Aorta (tissue), 5 donors: ENCODE results near the gene CSAG3. TPM values are rescaled to one million over a fixed set of nuclear protein-coding genes. Genes with fewer than 3 reads are reported as not detected.
"Not testable (repeated sequence)": the region's sequence is repeated elsewhere in the genome, so short reads cannot be mapped to it uniquely, and the experiment has no call there.

Source experiments
- ATAC-seq: fragments of 200-7000 bp; cut with Tn5 transposase; one replicate; pipeline ENCODE4 v1.9.1; 2022; ENCODE audit warnings: moderate library complexity; ENCODE audit not compliant: low FRiP score
- DNase-seq, 2 donors: peaks; one replicate each; pipeline ENCODE4 v3.0.0-alpha.2; 2020
- H3K27ac ChIP-seq, 2 donors: one replicate each; pipeline ENCODE4 v1.5.1; 2013; ENCODE audit warnings: low read length in 2 of 2, mild to moderate bottlenecking in 2 of 2, moderate library complexity in 2 of 2, control low read depth in 1 of 2, inconsistent platforms in 1 of 2, low read depth in 1 of 2
- H3K27me3 ChIP-seq, 2 donors: one replicate each; pipeline ENCODE4 v1.6.1; 2013; ENCODE audit warnings: control low read depth in 1 of 2, low read length in 1 of 2, mild to moderate bottlenecking in 1 of 2, moderate library complexity in 1 of 2; ENCODE audit not compliant: insufficient read depth in 2 of 2, control insufficient read depth in 1 of 2
- H3K36me3 ChIP-seq, 2 donors: one replicate each; pipeline ENCODE4 v1.6.1; 2013; ENCODE audit warnings: control low read depth in 1 of 2, low read length in 1 of 2, mild to moderate bottlenecking in 1 of 2; ENCODE audit not compliant: insufficient read depth in 2 of 2, control insufficient read depth in 1 of 2
- H3K4me1 ChIP-seq, 2 donors: one replicate each; pipeline ENCODE4 v1.6.1; 2013; ENCODE audit warnings: low read length in 2 of 2, control low read depth in 1 of 2, mild to moderate bottlenecking in 1 of 2, moderate library complexity in 1 of 2; ENCODE audit not compliant: insufficient read depth in 2 of 2, control insufficient read depth in 1 of 2
- H3K4me3 ChIP-seq, 2 donors: one replicate each; pipeline ENCODE4 v1.5.1; 2013; ENCODE audit warnings: low read length in 2 of 2, control low read depth in 1 of 2, mild to moderate bottlenecking in 1 of 2
- H3K9me3 ChIP-seq: one replicate; pipeline ENCODE4 v1.6.1; 2013; ENCODE audit warnings: mild to moderate bottlenecking, low read length; ENCODE audit not compliant: control insufficient read depth
- WGBS, 2 donors: extraction: QIAGEN DNeasy Blood & Tissue Kit; methylation state at CpG; one replicate each; pipeline ENCODE4 v1.1.7; 2013; 5-methylcytosine and 5-hydroxymethylcytosine counted together
- intact Hi-C, 2 donors: fragments of 100-400 bp; cut with DNase I; formaldehyde crosslinking; loops; one replicate each; pipeline versions ENCODE4 v1.14.2 to v1.15.0; 2022
- polyA plus RNA-seq, 2 donors: library from polyadenylated mRNA; stranded (reverse); fragments of 200-250 nt; gene quantifications; one replicate each; pipeline ENCODE4 v1.2.3, GENCODE V29; 2013
- total RNA-seq, 2 donors: library from RNA; stranded (reverse); fragmentation: NEBNext Ultra II Directional; extraction: Animal tissue kit (Norgen Biotek cat#: 25700); gene quantifications; one replicate each; pipeline ENCODE4 v1.2.1, GENCODE V29; 2021
- donor health status: healthy with polysubstance abuse.
- donor health status: Bipolar disorder and iron deficiency.
- donor health status: DM: no; HTN: no; CAD: no.
- donor health status: DM: no; HTN: no; CAD: no.
- donor health status: DM: yes; HTN: yes; CAD: no.

Gene CSAG3
- total and polyA plus RNA-seq, 4 donors: not detected

DNA sequence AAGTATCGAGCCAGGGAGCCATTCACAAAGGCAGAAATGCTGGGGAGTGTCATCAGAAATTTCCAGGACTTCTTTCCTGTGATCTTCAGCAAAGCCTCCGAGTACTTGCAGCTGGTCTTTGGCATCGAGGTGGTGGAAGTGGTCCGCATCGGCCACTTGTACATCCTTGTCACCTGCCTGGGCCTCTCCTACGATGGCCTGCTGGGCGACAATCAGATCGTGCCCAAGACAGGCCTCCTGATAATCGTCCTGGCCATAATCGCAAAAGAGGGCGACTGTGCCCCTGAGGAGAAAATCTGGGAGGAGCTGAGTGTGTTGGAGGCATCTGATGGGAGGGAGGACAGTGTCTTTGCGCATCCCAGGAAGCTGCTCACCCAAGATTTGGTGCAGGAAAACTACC is 22.5 kb upstream of the CSAG3 start:
- H3K36me3 ChIP-seq, intact Hi-C loops, DNase-seq, ATAC-seq, H3K27ac ChIP-seq, H3K27me3 ChIP-seq, H3K4me1 ChIP-seq, H3K9me3 ChIP-seq, H3K4me3 ChIP-seq: not testable (repeated sequence)
- 80 to 89% methylated on average over 12 of the region's 12 CpGs for WGBS, 2 donors

- intact Hi-C loops: no loop called here
- Histone ChIP-seq H3K27me3 (no peaks in the 10 kb centered on the region), H3K9me3 (no peaks in the 10 kb centered on the region), H3K4me3 (no peak overlapping the region), H3K4me1 (no peaks in the 10 kb centered on the region), H3K36me3 (no peaks in the 10 kb centered on the region), H3K27ac (no peak overlapping the region)
- WGBS, 2 donors: 78 to 86% methylated on average over 5 of the region's 5 CpGs
- no peak for ATAC-seq
- DNase-seq: no peak
These were observed 20.5 kb upstream of the CSAG3 start for GRCh38 chrX:152738560-152738959.

- H3K27ac ChIP-seq, intact Hi-C loops, H3K4me1 ChIP-seq, H3K9me3 ChIP-seq, DNase-seq, ATAC-seq, H3K36me3 ChIP-seq, H3K27me3 ChIP-seq, H3K4me3 ChIP-seq: not testable (repeated sequence)
- WGBS, 2 donors: no CpG with 5 or more reads among the region's 35 CpGs
These were observed 5.0 kb upstream of the CSAG3 start, which contains the start of gene MAGEA2 for GRCh38 chrX:152753686-152754650. TSS of gene MAGEA2 (minus strand) at chrX:152753842. CDS start at chrX:152751363, 2,479 bp downstream.

GRCh38 chrX:152754871-152755270 is 4.1 kb upstream of the CSAG3 start:
- H3K4me3 ChIP-seq, H3K4me1 ChIP-seq, ATAC-seq, H3K36me3 ChIP-seq, DNase-seq, intact Hi-C loops, H3K27me3 ChIP-seq, H3K27ac ChIP-seq, H3K9me3 ChIP-seq: not testable (repeated sequence)
- no CpG with 5 or more reads among the region's 5 CpGs for WGBS, 2 donors

GRCh38 chrX:152759544-152759943 is 526 bp downstream of the CSAG3 start:
- H3K36me3 ChIP-seq, H3K4me1 ChIP-seq, H3K9me3 ChIP-seq, H3K27me3 ChIP-seq, H3K27ac ChIP-seq, H3K4me3 ChIP-seq, intact Hi-C loops, DNase-seq: not testable (repeated sequence)
- ATAC-seq: peak; percentile 52
- 62 to 79% methylated on average over 3 to 4 of the region's 7 CpGs for WGBS, 2 donors

DNA sequence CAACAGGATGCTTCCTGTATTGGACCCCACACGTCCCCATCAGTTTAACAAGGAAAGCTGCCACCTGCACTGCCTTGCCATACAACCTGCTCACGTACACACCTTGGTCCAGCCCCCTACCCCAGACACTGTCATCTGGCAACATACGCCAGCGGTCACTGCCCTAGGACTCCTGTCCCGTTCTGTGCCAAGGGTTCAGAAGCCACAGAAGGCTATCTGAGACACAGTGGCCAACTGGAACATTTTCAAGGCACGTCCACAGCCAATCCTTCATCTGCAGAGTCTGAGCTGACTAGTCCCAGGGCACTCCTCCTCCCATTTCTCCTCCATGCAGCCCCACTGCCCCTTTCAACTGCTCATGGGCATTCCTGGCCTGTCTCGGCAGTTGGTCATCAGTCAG is 2.6 kb downstream of the CSAG3 start:
- H3K4me3 ChIP-seq, intact Hi-C loops, DNase-seq, H3K4me1 ChIP-seq, H3K27me3 ChIP-seq, H3K27ac ChIP-seq, H3K9me3 ChIP-seq, H3K36me3 ChIP-seq: not testable (repeated sequence)
- WGBS, 2 donors: 70 to 85% methylated on average over 2 to 4 of the region's 7 CpGs
- ATAC-seq: peak; percentile 29

DNA sequence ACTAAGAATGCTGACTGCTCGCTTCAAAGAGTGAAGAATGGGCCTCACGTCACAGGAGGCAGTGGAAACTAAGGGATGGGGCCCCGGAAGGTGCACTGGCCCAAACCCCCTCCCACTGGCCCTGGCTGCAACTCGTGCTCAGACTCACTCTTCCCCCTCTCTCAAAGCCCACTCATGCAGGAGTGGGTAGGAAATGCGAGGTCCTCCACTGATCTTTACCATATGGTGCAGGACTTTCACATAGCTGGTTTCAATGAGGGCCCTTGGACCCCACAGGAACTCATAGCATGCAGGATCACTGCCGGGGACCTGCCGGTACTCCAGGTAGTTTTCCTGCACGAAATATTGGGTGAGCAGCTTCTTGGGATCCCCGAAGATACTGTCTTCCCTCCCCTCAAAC is 7.5 kb downstream of the CSAG3 start:
- H3K4me3 ChIP-seq, H3K9me3 ChIP-seq, H3K27me3 ChIP-seq, ATAC-seq, H3K4me1 ChIP-seq, H3K36me3 ChIP-seq, H3K27ac ChIP-seq, intact Hi-C loops: not testable (repeated sequence)
- WGBS, 2 donors: 68 to 77% methylated on average over 9 of the region's 9 CpGs
- peak in 1 of 2 donors; percentile 26 for DNase-seq

GRCh38 chrX:152769549-152770289 is 10.7 kb downstream of the CSAG3 start, which contains the start of gene MAGEA6:
TSS of gene MAGEA6 (minus strand) at chrX:152769689. CDS start at chrX:152767650, 2,039 bp downstream.
- H3K27me3 ChIP-seq, DNase-seq, intact Hi-C loops, H3K27ac ChIP-seq, H3K9me3 ChIP-seq, H3K4me3 ChIP-seq, H3K4me1 ChIP-seq, H3K36me3 ChIP-seq: not testable (repeated sequence)
- peak; percentile 33 for ATAC-seq
- WGBS, 2 donors: 94% methylated on average over 3 of the region's 29 CpGs; no CpG with 5 or more reads in 1 of the 2 donors
